HG02571 (cell line): ENCODE results near the gene PTPRE.

ENCODE experiments used
- ATAC-seq: cut with Tn5 transposase; IDR thresholded peaks from one replicate; pipeline ENCODE4 v1.9.1; 2021; ENCODE audit warnings: mild to moderate bottlenecking, moderate library complexity; ENCODE audit not compliant: unreplicated experiment

PTPRE gene

GRCh38 chr10:127998501-127999144 lies 91.7 kb downstream of the PTPRE start:
- no peak for ATAC-seq

GRCh38 chr10:127999297-128000129 lies 92.6 kb downstream of the PTPRE start:
- no peak for ATAC-seq

GRCh38 chr10:128000471-128001362 lies 93.8 kb downstream of the PTPRE start:
- ATAC-seq: no peak

- no peak for ATAC-seq
Observed at GRCh38 chr10:128001363-128001745, 94.5 kb downstream of the PTPRE start.

- ATAC-seq: no peak
Observed at GRCh38 chr10:128001849-128002248, 94.9 kb downstream of the PTPRE start.

- ATAC-seq: no peak
Observed at GRCh38 chr10:128003521-128003920, 96.6 kb downstream of the PTPRE start.

- ATAC-seq: no peak
Observed at GRCh38 chr10:128005858-128006257, 99.0 kb downstream of the PTPRE start.

- no peak for ATAC-seq
Observed at GRCh38 chr10:128007056-128007455, 100.2 kb downstream of the PTPRE start.

GRCh38 chr10:128007971-128008370 lies 101.1 kb downstream of the PTPRE start:
- no peak for ATAC-seq

- no peak for ATAC-seq
Observed at GRCh38 chr10:128008521-128009250, 101.8 kb downstream of the PTPRE start.

GRCh38 chr10:128009372-128010126 lies 102.6 kb downstream of the PTPRE start:
- ATAC-seq: no peak

- peak; percentile 79 for ATAC-seq
Observed at GRCh38 chr10:128011059-128011979, 104.4 kb downstream of the PTPRE start.

GRCh38 chr10:128013626-128014025 lies 106.7 kb downstream of the PTPRE start:
- ATAC-seq: no peak

GRCh38 chr10:128014236-128014635 lies 107.3 kb downstream of the PTPRE start:
- ATAC-seq: no peak

GRCh38 chr10:128016423-128017060 lies 109.6 kb downstream of the PTPRE start:
- ATAC-seq: no peak

- ATAC-seq: no peak
Observed at GRCh38 chr10:128017822-128018221, 110.9 kb downstream of the PTPRE start.

- ATAC-seq: no peak
Observed at GRCh38 chr10:128018236-128018635, 111.3 kb downstream of the PTPRE start.

GRCh38 chr10:128018691-128019090 lies 111.8 kb downstream of the PTPRE start:
- no peak for ATAC-seq
